Frontal cortex (tissue), 4 donors: ENCODE results near the gene ERMN. TPM values are rescaled to one million over a fixed set of nuclear protein-coding genes. Genes with fewer than 3 reads are reported as not detected.
A peak's percentile ranks its signal among the peaks of the same experiment; 100 is the strongest.
"Not testable (repeated sequence)": the region's sequence is repeated elsewhere in the genome, so short reads cannot be mapped to it uniquely, and the experiment has no call there.

Source experiments
- DNase-seq, 2 donors: peaks; one replicate each; pipeline ENCODE4 v3.0.0; 2012; ENCODE audit warnings: low spot score in 2 of 2
- FAIRE-seq: peaks from 2 replicates; lab custom pipeline; 2012; peaks lifted over from hg19 to GRCh38; lab: Jason Lieb, UNC
- total RNA-seq: library from RNA; depleted of rRNA; stranded (reverse); fragments of >200 nt; gene quantifications from one replicate; pipeline ENCODE4 v1.2.3, GENCODE V29; 2014
- donor health status: control.
- donor health status: control.
- donor health status: control.

ERMN gene
- total RNA-seq, 1 donor from 2014 or later: under 0.01 TPM

DNA sequence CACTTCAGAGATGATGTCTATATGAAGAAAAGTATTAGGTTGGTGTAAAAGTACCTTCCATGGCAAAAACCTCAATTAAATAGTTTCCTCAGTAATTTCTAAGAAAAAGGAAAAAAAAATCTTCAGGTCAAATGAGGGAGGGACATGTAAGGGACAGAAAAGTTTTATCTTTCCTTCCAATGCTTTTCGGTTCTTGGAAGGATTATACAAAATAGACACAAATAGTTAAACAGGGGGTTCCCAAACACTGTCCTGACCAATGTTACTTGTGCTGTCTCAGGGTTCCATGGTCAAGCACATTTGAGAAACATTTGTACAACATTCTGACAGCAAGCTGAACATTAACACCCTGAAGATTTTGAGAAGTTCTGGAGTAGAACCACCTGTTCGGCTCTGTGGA is 22.0 kb downstream of the ERMN start:
- DNase-seq (no peak), FAIRE-seq (no peak)

DNA sequence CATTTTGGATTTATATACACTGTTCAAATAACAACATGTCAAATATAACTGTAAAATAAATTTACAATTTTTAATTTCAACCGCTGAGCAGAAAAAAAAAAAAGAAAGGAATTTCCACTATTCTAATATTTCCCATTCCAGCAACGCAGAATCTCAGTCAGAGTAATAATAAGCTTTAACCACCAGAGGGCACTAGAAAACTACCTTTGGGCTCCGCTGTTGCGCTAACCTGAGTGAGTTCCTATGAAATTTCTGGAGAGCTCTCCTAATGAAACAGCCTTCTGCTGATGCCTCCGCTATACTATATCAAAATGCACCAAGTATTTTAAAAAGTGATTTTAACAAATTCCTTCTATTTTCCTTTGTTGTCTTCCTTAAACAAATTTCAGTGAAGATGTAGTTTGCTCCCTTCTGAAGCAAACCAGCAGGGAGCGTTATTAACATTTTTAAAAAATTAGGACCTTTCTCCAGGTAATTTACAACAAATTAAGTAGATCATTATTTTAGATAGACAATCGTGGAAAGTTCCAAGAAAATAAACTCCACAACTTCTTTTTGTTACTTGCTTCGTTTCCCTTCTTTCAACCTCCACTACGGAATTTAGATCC is 23.0 kb downstream of the ERMN start:
- peak; percentile 14 to 30 for DNase-seq
- peak; percentile 95 for FAIRE-seq

DNA sequence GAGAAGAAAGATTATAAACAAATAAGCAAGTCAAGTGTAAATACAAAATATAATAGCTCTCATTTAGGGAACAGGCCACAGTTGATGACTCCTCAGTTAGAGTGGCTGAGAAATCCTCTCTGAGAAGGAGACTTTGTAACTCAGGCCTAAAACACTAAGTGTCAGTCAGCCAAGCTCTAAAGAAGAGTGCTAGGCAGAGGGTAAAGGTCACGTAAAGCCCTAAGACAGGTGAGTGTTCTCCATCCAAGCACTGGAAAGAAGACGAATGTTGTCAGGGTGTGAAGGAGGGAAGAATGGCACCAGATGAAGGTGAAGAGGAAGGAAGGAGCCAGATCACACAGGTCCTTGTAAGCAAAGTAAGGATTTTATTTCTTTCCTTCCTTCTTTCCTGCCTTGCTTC is 24.3 kb downstream of the ERMN start:
- DNase-seq: no peak
- FAIRE-seq: no peak

DNA sequence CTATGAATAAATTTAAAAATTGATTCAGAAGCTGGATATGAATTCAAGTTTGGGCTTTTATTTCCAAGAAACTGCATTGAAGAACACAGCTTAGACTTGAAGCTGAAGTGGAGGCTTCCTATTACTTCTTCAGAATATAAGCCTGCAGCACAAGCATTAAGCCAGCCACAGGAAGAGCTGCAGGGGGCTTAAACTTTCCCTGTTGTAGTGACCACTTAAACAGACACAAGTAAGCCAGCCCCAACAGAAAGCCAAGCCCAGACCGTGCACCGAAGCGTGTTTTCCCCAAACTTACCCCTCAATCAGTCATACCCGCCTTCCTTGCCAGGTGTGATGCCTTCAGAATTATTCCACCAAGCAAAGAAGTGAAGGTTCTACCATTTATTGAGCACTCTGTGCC is 28.7 kb downstream of the ERMN start:
- FAIRE-seq (no peak), DNase-seq (no peak)

DNA sequence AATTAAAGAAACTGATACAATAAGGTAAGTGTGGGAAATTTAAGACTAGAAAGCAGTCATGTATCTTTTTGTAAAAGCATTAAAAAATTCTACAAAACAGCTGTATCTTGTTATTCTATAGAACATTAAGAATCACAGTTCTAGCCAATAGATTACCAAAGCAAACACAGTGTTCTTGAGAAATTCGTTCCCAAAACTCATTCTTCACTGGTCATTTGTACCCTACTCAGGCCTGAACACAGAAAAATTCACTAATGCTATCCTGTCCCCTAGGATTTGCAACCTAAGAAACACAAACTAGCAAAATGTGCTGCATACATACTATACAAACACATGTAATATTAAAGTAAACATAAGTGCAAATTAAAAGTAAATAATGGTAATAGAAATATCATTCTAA is 29.1 kb downstream of the ERMN start:
- FAIRE-seq (no peak), DNase-seq (no peak)

DNA sequence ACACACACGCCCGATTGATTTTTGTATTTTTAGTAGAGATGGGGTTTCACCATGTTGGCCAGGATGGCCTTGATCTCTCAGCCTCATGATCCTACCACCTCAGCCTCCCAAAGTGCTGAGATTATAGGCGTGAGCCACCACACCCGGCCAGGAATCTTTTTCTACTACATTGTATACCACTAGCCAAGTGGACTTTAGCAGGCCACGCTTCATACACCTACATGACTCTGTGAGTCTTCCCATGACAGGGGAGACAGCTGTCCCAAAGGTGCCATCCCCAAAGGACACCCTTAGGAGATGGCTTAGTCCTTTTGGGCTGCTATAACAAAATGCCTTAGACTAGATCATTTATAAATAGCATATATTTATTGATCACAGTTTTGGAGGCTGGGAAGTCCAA is 32.8 kb downstream of the ERMN start:
- FAIRE-seq (no peak), DNase-seq (no peak)

DNA sequence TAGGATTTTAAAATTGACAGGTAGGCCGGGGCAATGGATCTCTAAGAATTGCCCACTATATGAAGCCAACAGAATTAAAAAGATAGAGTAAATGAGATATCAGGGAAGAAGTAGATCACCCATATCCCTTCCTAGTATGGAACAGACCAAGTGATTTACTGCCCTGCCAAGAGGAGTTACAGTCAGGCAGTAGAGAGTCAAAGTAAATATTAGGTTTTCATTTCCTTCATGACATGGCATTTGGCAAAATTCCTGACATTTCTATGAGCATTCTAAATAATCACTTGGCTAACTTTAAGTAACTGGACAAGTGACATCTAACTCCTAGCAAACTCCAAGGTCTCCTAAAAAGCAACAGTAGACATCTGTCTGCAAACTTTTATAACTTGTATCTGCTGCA is 34.6 kb downstream of the ERMN start:
- DNase-seq (no peak), FAIRE-seq (no peak)

DNA sequence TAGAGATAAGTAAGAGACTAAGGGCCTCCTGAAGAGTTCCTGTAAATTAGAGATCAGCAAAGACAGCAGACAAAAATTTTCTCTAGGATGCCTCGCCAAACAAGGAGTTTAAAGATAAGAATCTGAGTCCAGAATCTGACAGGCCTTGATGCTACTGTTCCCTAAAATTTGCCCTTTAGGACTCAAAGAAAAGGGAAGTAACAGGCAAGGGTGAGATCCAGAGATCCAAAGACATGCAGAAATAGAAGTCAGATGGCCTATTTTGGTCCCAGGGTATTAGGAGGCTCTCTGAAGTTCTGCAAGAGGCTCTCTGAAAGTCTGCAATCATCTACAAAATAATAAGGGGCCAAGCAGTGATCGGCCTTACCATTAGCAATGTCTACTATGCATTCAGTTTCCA is 35.1 kb downstream of the ERMN start:
- FAIRE-seq: no peak
- DNase-seq: no peak

DNA sequence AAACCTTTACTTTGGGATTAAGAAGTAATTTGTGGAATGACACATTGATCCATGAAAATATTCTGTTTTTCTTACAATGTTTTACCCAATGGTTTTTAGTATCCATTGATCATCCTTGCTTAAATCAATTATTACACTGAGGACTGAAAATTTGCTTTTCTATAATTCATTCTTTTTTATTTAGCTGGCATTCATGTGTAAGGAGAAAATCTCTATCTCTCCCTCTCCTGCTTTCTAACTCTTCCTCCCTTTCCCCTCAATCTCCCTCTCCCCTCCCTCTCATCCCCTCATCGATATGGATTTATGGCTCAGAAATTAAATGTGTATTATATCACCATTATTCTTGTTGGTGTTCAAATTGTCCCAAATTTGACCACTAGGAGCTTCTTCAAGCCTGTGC is 38.5 kb downstream of the ERMN start:
- DNase-seq (no peak), FAIRE-seq (no peak)

DNA sequence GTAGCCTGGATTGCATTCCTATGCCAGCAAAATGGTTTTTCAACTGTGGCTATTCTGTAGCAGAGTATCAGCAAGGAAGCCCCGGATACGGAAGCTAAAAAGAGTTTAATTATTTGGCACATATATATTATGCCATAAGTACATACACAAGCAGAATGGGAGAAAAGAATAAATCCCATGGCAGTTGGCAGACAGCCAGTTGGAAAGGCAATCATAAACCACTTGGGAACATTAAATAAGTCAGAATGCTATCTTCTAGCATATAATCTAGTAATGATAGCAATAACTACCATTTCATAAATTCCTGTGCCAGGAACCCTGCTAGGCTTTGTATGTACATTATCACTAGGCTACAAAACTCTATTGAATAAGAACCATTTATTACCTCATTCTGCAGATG is 42.2 kb downstream of the ERMN start:
- no peak for DNase-seq

DNA sequence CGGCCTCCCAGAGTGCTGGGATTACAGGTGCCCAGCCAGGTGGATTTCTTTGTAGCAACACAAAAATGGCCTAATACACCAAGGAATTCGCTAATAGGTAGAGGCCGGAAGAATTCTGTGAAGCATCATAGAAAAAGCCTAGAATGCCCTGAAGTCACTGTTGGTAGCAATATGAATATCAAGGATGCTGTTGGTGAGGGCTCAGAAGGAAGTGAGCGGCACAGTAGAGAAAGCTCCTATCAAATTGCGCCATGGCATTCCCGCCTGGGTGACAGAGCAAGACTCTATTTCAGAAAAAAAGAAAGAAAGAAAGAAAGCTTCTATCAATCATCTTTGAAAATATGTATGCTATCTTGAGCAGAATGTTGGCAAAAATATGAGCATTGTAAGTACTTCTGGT is 44.3 kb downstream of the ERMN start:
- DNase-seq (no peak), FAIRE-seq (no peak)

More for the DNA sequence above, 42.2 kb downstream of the ERMN start:
- no peak for FAIRE-seq

DNA sequence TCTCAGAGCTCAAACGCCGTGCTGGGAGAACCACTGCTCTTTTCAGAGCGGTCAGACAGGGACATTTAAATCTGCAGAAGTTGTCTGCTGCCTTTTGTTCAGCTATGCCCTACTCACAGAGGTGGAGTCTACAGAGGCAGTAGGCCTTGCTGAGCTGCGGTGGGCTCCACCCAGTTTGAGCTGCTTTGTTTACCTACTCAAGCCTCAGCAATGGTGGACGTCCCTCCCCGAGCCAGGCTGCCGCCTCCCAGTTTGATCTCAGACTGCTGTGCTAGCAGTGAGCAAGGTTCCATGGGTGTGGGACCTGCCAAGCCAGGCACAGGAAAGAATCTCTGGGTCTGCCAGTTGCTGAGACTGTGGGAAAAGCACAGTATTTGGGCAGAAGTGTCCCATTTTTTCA is 46.3 kb downstream of the ERMN start:
- not testable (repeated sequence) for DNase-seq, FAIRE-seq

DNA sequence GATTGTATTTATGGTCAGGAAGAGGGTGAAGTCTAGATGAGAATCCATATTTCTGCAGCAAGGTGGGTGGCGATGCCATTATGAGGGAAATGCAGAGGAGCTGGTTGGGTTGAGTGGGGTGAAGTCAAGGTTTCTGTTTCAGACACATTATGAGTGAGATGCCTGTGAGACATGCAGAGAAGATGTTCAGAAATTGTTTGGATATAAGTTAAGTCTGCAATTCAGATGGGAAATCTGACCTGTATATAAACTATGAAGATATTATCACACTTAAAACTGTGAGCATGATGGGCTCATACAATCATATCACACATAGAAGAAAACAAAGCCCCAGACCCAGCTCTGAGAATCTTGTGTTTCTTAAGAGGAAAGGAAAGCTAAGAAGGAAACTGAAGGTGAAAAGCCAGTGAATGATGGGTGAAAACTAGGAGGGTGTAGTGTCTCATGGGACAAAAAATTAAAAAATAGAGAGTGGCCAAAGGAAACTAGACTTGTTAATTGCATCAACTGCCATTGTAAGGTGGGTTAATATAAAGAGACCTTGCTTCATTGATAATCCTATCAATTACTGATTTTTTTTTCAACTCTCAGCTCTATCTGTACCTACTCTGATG is 53.9 kb downstream of the ERMN start:
- FAIRE-seq (no peak), DNase-seq (no peak)

DNA sequence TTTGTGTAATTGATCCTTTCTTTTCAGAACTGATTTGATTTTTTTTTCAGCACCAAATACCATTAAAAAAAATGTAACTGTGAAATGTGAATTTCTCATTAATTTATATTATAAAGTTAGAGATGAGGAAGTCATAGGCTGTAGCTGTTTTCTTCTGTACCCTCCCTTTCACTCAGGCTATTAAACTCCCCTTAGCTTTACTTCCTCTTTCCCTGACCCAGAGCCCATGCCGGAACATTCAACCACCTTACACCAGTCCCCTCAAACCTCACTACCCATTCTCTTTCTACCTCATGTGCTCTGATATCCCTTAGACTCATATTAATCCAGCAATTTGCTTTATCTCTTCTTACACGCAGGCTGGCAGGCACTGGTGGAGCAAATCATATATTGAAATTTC is 55.7 kb downstream of the ERMN start:
- FAIRE-seq: no peak
- DNase-seq: no peak

DNA sequence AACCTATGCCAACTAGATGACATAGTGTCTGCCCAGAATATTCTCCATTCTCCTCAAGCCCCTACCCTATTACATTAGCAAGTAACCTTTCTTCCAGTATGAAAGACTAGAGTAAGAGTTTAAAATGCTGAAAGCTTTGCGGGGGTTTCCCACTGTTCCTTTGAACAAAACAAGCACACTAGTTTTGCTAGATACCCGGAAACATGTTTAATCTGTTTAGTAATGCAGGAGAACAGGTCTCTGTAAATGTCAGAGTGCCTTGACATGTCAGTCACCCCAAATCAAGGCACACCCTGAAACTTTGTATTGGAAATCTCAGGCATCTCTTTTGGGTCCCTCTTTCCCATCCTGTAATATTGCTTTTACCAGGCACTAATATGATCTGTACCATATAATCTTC is 56.6 kb downstream of the ERMN start:
- DNase-seq: no peak
- FAIRE-seq: no peak

Other genes starting within 250 kb of the ERMN start
- under 0.01 TPM for gene GALNT5, start 68.1 kb downstream of the ERMN start, total RNA-seq
- gene CYTIP, start 118.3 kb upstream of the ERMN start, total RNA-seq: 2.9 TPM